IMR-90 (cell line): ENCODE data around the gene RPS6KA3. TPM values are rescaled to one million over a fixed set of nuclear protein-coding genes. Genes with fewer than 3 reads are reported as not detected.

Experiments
- ATAC-seq: fragments of 200-7000 bp; cut with Tn5 transposase; 2 replicates; pipeline ENCODE4 v1.9.1; 2020; ENCODE audit warnings: low read depth, mild to moderate bottlenecking, moderate library complexity
- BruUV-seq: library from RNA; stranded (reverse); fragments of 400-500 nt; replicated peaks from 2 replicates; lab custom pipeline; 2021; lab: Mats Ljungman, UMichigan
- CTCF ChIA-PET: fragments of 300-600 bp; formaldehyde crosslinking; extraction: SDS; loops from one replicate; lab custom pipeline; 2021; ENCODE audit warnings: antibody characterized with exemption; lab: Yijun Ruan, JAX
- POLR2A ChIA-PET: fragments of 300-600 bp; sonication (Branson Sonifier 250); formaldehyde crosslinking; loops from one replicate; lab custom pipeline; 2022; ENCODE audit warnings: antibody characterized with exemption; ENCODE audit not compliant: unreplicated experiment; lab: Charles Lee
- DNase-seq: peaks from one replicate; pipeline ENCODE4 v3.0.0; 2013
- H2AFZ ChIP-seq: replicated peaks from 2 replicates; pipeline ENCODE3; 2013; ENCODE audit warnings: low read length, mild to moderate bottlenecking; ENCODE audit not compliant: poor library complexity
- H2AK5ac ChIP-seq: 2 replicates; pipeline ENCODE4 v1.6.1; 2013; ENCODE audit warnings: low read depth, low read length, inconsistent platforms
- H2AK9ac ChIP-seq: replicated peaks from 2 replicates; pipeline ENCODE3; 2013; ENCODE audit warnings: mild to moderate bottlenecking, low read depth, low read length, moderate library complexity; ENCODE audit not compliant: poor library complexity
- H2BK120ac ChIP-seq: 2 replicates; pipeline ENCODE4 v1.6.1; 2013; ENCODE audit warnings: low read depth, low read length, inconsistent platforms
- H2BK15ac ChIP-seq: 3 replicates; pipeline ENCODE4 v1.6.1; 2013; ENCODE audit warnings: low read depth, low read length, inconsistent platforms
- H2BK20ac ChIP-seq: 2 replicates; pipeline ENCODE4 v1.6.1; 2013; ENCODE audit warnings: low read depth, mild to moderate bottlenecking, inconsistent platforms, low read length, moderate library complexity
- H2BK5ac ChIP-seq: 2 replicates; pipeline ENCODE4 v1.6.1; 2013; ENCODE audit warnings: mild to moderate bottlenecking, low read depth, low read length, inconsistent platforms; ENCODE audit not compliant: poor library complexity, severe bottlenecking
- H3K14ac ChIP-seq: replicated peaks from 2 replicates; pipeline ENCODE4 v1.6.1; 2013; ENCODE audit warnings: low read depth, low read length, inconsistent platforms
- H3K18ac ChIP-seq: 2 replicates; pipeline ENCODE4 v1.6.1; 2013; ENCODE audit warnings: low read depth, low read length, control low read depth
- H3K23ac ChIP-seq: 2 replicates; pipeline ENCODE4 v1.6.1; 2013; ENCODE audit warnings: low read depth, low read length, inconsistent platforms
- H3K27ac ChIP-seq: 2 replicates; pipeline ENCODE4 v1.5.1; 2013; ENCODE audit warnings: mild to moderate bottlenecking, control low read depth, low read length; ENCODE audit not compliant: insufficient read depth
- H3K27me3 ChIP-seq: 2 replicates; pipeline ENCODE4 v1.6.1; 2013; ENCODE audit warnings: low read length; ENCODE audit not compliant: control insufficient read depth, insufficient read depth
- H3K36me3 ChIP-seq: 2 replicates; pipeline ENCODE4 v1.6.1; 2013; ENCODE audit warnings: low read length, mixed read lengths; ENCODE audit not compliant: control insufficient read depth, insufficient read depth
- H3K4ac ChIP-seq: 2 replicates; pipeline ENCODE4 v1.6.1; 2013; ENCODE audit warnings: low read depth, low read length, inconsistent platforms
- H3K4me1 ChIP-seq: 2 replicates; pipeline ENCODE4 v1.6.1; 2013; ENCODE audit warnings: low read length, mixed read lengths; ENCODE audit not compliant: control insufficient read depth, insufficient read depth
- H3K4me2 ChIP-seq: 2 replicates; pipeline ENCODE4 v1.6.1; 2013; ENCODE audit warnings: low read depth, mild to moderate bottlenecking, control low read depth, low read length, moderate library complexity
- H3K4me3 ChIP-seq: 2 replicates; pipeline ENCODE4 v1.5.1; 2013; ENCODE audit warnings: low read depth, mild to moderate bottlenecking, control low read depth, low read length, moderate library complexity; ENCODE audit not compliant: insufficient read depth
- H3K56ac ChIP-seq: 2 replicates; pipeline ENCODE4 v1.6.1; 2013; ENCODE audit warnings: low read length, inconsistent platforms; ENCODE audit not compliant: insufficient read depth; ENCODE audit errors: extremely low read depth
- H3K79me1 ChIP-seq, 2 experiments: 2 replicates each; pipeline ENCODE4 v1.6.1; 2013; ENCODE audit warnings: low read length in 2 of 2, inconsistent platforms in 1 of 2, low read depth in 1 of 2
- H3K9ac ChIP-seq: 2 replicates; pipeline ENCODE4 v1.6.1; 2013; ENCODE audit warnings: low read depth, low read length, control low read depth
- H3K9me1 ChIP-seq: 2 replicates; pipeline ENCODE4 v1.6.1; 2013; ENCODE audit warnings: low read length, inconsistent platforms; ENCODE audit not compliant: insufficient read depth
- H3K9me3 ChIP-seq: 2 replicates; pipeline ENCODE4 v1.6.1; 2013; ENCODE audit warnings: low read length; ENCODE audit not compliant: control insufficient read depth, insufficient read depth
- H4K20me1 ChIP-seq: 2 replicates; pipeline ENCODE4 v1.6.1; 2013; ENCODE audit warnings: low read length, inconsistent platforms; ENCODE audit not compliant: insufficient read depth
- H4K5ac ChIP-seq: 2 replicates; pipeline ENCODE4 v1.6.1; 2013; ENCODE audit warnings: mild to moderate bottlenecking, low read depth, low read length, control low read depth
- H4K8ac ChIP-seq, 2 experiments: 2 replicates each; pipeline ENCODE4 v1.6.1; 2013; ENCODE audit warnings: low read depth in 2 of 2, low read length in 2 of 2, control low read depth in 1 of 2, inconsistent platforms in 1 of 2
- H4K91ac ChIP-seq: 2 replicates; pipeline ENCODE4 v1.6.1; 2013; ENCODE audit warnings: low read depth, low read length, inconsistent platforms; ENCODE audit not compliant: insufficient read depth
- CEBPB ChIP-seq: IDR thresholded peaks from 2 replicates; pipeline ENCODE4 v1.6.1; 2012; ENCODE audit warnings: low read depth, low read length, improper control_type of control experiment
- FOS ChIP-seq: fragments of 150-350 bp; IDR thresholded peaks from 2 replicates; pipeline ENCODE4 v1.6.1; 2016; ENCODE audit warnings: low read depth, low read length
- MAFK ChIP-seq: IDR thresholded peaks from 2 replicates; pipeline ENCODE4 v1.6.1; 2012; ENCODE audit warnings: low read depth, low read length, improper control_type of control experiment
- MAZ ChIP-seq: IDR thresholded peaks from 2 replicates; pipeline ENCODE4 v1.6.1; 2012; ENCODE audit warnings: low read depth, mild to moderate bottlenecking, low read length, improper control_type of control experiment, moderate library complexity, borderline replicate concordance
- NFE2L2 ChIP-seq: fragments of 150-350 bp; IDR thresholded peaks from 2 replicates; pipeline ENCODE4 v1.6.1; 2016; ENCODE audit warnings: low read depth, mild to moderate bottlenecking, low read length
- RAD21 ChIP-seq: IDR thresholded peaks from 2 replicates; pipeline ENCODE4 v1.6.1; 2012; ENCODE audit warnings: low read length, improper control_type of control experiment
- RCOR1 ChIP-seq: IDR thresholded peaks from 2 replicates; pipeline ENCODE4 v1.6.1; 2012; ENCODE audit warnings: mild to moderate bottlenecking, low read length, improper control_type of control experiment; ENCODE audit not compliant: insufficient replicate concordance
- RFX5 ChIP-seq: IDR thresholded peaks from 2 replicates; pipeline ENCODE4 v1.8.0; 2012; ENCODE audit warnings: low read depth, mild to moderate bottlenecking, low read length, moderate library complexity
- WGBS, 2 experiments: methylation state at CpG; one replicate each; pipeline versions ENCODE4 v1.1.5 to v1.1.7; 2013; ENCODE audit warnings: missing lambda C conversion rate in 2 of 2; ENCODE audit not compliant: insufficient read length in 1 of 2; ENCODE audit errors: extremely low coverage in 2 of 2; 5-methylcytosine and 5-hydroxymethylcytosine counted together
- dilution Hi-C: fragments of 300-500 bp; cut with HindIII; formaldehyde crosslinking; loops from one replicate; pipeline ENCODE4 v1.14.3; 2018; ENCODE audit warnings: low sequenced_read_pairs; ENCODE audit not compliant: unreplicated experiment
- in situ Hi-C: fragments of 300-500 bp; cut with MboI; formaldehyde crosslinking; loops from 3 replicates; pipeline ENCODE4 v1.14.3; 2019; ENCODE audit warnings: low sequenced_read_pairs, inconsistent platforms, mixed read lengths
- intact Hi-C: fragments of 100-400 bp; cut with micrococcal nuclease; formaldehyde crosslinking; loops from 2 replicates; pipeline ENCODE4 v1.10.0; 2022
- polyA plus RNA-seq, 3 experiments: library from polyadenylated mRNA; depleted of rRNA; stranded (reverse); fragments of >200 nt; gene quantifications; 2 replicates each; pipeline ENCODE4 v1.2.3, GENCODE V29; 2012; ENCODE audit warnings: low replicate concordance in 1 of 3
- total RNA-seq: library from RNA; depleted of rRNA; stranded (reverse); fragments of >200 nt; gene quantifications from 2 replicates; pipeline ENCODE4 v1.2.3, GENCODE V29; 2012

The RPS6KA3 gene
- total and polyA plus RNA-seq, 2 of the 4 experiments (the other 2 are of a cell fraction), result 20.8 to 43.9 TPM

GRCh38 chrX:20269848-20270561 is 3.3 kb upstream of the RPS6KA3 start:
- H3K4me3 ChIP-seq, result no peak overlapping the region
- no peak for DNase-seq
- H3K9ac ChIP-seq, result no peak overlapping the region
- H3K4me2 ChIP-seq, result no peak overlapping the region
- H3K4me1 ChIP-seq, result no peaks in the 10 kb centered on the region
- no peaks in the 10 kb centered on the region for H3K36me3 ChIP-seq
- H2BK15ac ChIP-seq, result no peak overlapping the region; the same call in 2 of the 3 replicates
- no peak overlapping the region; the same call in 1 of the 2 replicates for H3K4ac ChIP-seq
- in situ Hi-C loops, result loop anchor here (25.0 kb wide), 1 partner anchor 1467 kb away; no protein-coding TSS in a partner anchor
- no peak overlapping the region for H4K5ac ChIP-seq
- no peak overlapping the region for H3K27ac ChIP-seq
- no peaks in the 10 kb centered on the region for H3K9me1 ChIP-seq
- H3K9me3 ChIP-seq, result no peaks in the 10 kb centered on the region
- TF ChIP-seq MAZ (no peak), RCOR1 (no peak), RAD21 (no peak), CEBPB (no peak), MAFK (peak; percentile 62), FOS (no peak), NFE2L2 (no peak), RFX5 (no peak)
- H4K20me1 ChIP-seq, result peaks cover 8% of the 10 kb centered on the region; the same call in 1 of the 2 replicates
- no peak overlapping the region for H4K91ac ChIP-seq
- no peak overlapping the region for H2AK5ac ChIP-seq
- H2BK120ac ChIP-seq, result 0 out of 2 replicates have a peak overlapping the region, but pooled peaks have one; percentile 28
- WGBS, 2 experiments, result no CpG with 5 or more reads among the region's 4 CpGs
- CTCF ChIA-PET, result no interaction called here
- H2BK20ac ChIP-seq, result no peak overlapping the region
- no peak overlapping the region for H4K8ac ChIP-seq
- H3K18ac ChIP-seq, result no peak overlapping the region
- no peak overlapping the region for H3K14ac ChIP-seq
- no peak overlapping the region for H3K23ac ChIP-seq
- dilution Hi-C loops, result no loop called here
- ATAC-seq, result no peak
- intact Hi-C loops, result loop anchor here (5.0 kb wide), 1 partner anchor 252 kb away; no protein-coding TSS in a partner anchor
- H3K79me1 ChIP-seq, result no peaks in the 10 kb centered on the region; a peak in 1 of 4 replicates
- H2AFZ ChIP-seq, result no peak overlapping the region
- BruUV-seq, result no TSS peak
- H3K27me3 ChIP-seq, result no peaks in the 10 kb centered on the region
- no peak overlapping the region for H3K56ac ChIP-seq
- POLR2A ChIA-PET, result no interaction called here
- H2BK5ac ChIP-seq, result peak overlapping the region; percentile 28
- no peak overlapping the region for H2AK9ac ChIP-seq
